Mesothelial cell of epicardium (in vitro differentiated cells): ENCODE measurements around the gene BLCAP. TPM values are rescaled to one million over a fixed set of nuclear protein-coding genes. Genes with fewer than 3 reads are reported as not detected.

Experiments used
- DNase-seq, 2 experiments: peaks; one replicate each; pipeline ENCODE4 v3.0.0; 2021; ENCODE audit warnings: low spot score in 2 of 2; ENCODE audit not compliant: unreplicated experiment in 2 of 2
- H3K27ac Mint-ChIP-seq: 2 replicates; pipeline ENCODE4 v1.8.0; 2021; ENCODE audit warnings: mixed read lengths
- H3K27me3 Mint-ChIP-seq: 2 replicates; pipeline ENCODE4 v1.8.0; 2021; ENCODE audit warnings: low read depth, mixed read lengths
- H3K36me3 Mint-ChIP-seq: 2 replicates; pipeline ENCODE4 v1.8.0; 2021; ENCODE audit warnings: mixed read lengths
- H3K4me1 Mint-ChIP-seq: 2 replicates; pipeline ENCODE4 v1.8.0; 2021; ENCODE audit warnings: mixed read lengths
- H3K4me3 Mint-ChIP-seq: 2 replicates; pipeline ENCODE4 v1.8.0; 2021; ENCODE audit warnings: mild to moderate bottlenecking, moderate library complexity, mixed read lengths
- H3K9me3 Mint-ChIP-seq: 2 replicates; pipeline ENCODE4 v1.8.0; 2021; ENCODE audit warnings: mixed read lengths
- total RNA-seq: library from RNA; stranded (reverse); gene quantifications from 3 replicates; pipeline ENCODE4 v1.2.1, GENCODE V29; 2021
- TF ChIP-seq, protein P1 (sequence below): fragments of 200-600 bp; sonication (generic); IDR thresholded peaks from one replicate; pipeline ENCODE4 v1.5.0; 2021; ENCODE audit warnings: antibody characterized with exemption; ENCODE audit not compliant: unreplicated experiment

BLCAP gene
- total RNA-seq, 1 donor from 2014 or later, result 76.2 TPM

GRCh38 chr20:37539424-37539823, 11.7 kb upstream of the BLCAP start:
- H3K4me1 Mint-ChIP-seq, result peaks cover 16% of the 10 kb centered on the region
- TF ChIP-seq, protein P1, sequence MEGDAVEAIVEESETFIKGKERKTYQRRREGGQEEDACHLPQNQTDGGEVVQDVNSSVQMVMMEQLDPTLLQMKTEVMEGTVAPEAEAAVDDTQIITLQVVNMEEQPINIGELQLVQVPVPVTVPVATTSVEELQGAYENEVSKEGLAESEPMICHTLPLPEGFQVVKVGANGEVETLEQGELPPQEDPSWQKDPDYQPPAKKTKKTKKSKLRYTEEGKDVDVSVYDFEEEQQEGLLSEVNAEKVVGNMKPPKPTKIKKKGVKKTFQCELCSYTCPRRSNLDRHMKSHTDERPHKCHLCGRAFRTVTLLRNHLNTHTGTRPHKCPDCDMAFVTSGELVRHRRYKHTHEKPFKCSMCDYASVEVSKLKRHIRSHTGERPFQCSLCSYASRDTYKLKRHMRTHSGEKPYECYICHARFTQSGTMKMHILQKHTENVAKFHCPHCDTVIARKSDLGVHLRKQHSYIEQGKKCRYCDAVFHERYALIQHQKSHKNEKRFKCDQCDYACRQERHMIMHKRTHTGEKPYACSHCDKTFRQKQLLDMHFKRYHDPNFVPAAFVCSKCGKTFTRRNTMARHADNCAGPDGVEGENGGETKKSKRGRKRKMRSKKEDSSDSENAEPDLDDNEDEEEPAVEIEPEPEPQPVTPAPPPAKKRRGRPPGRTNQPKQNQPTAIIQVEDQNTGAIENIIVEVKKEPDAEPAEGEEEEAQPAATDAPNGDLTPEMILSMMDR, result no peak
- no peak for DNase-seq

GRCh38 chr20:37538003-37538402, 10.3 kb upstream of the BLCAP start:
- TF ChIP-seq, protein P1, result no peak
- peaks cover 15% of the 10 kb centered on the region for H3K4me1 Mint-ChIP-seq
- H3K27me3 Mint-ChIP-seq, result no peaks in the 10 kb centered on the region
- no peak overlapping the region for H3K27ac Mint-ChIP-seq
- H3K4me3 Mint-ChIP-seq, result no peak overlapping the region
- H3K36me3 Mint-ChIP-seq, result no peaks in the 10 kb centered on the region
- no peaks in the 10 kb centered on the region for H3K9me3 Mint-ChIP-seq
- no peak for DNase-seq

More at GRCh38 chr20:37539424-37539823, 11.7 kb upstream of the BLCAP start:
- Mint-ChIP-seq H3K27ac (no peak overlapping the region), H3K36me3 (no peaks in the 10 kb centered on the region), H3K27me3 (no peaks in the 10 kb centered on the region), H3K4me3 (no peak overlapping the region), H3K9me3 (no peaks in the 10 kb centered on the region)

- H3K27ac Mint-ChIP-seq, result no peak overlapping the region
- DNase-seq, result no peak
- H3K27me3 Mint-ChIP-seq, result no peaks in the 10 kb centered on the region
- H3K9me3 Mint-ChIP-seq, result no peaks in the 10 kb centered on the region
- no peak overlapping the region for H3K4me3 Mint-ChIP-seq
- TF ChIP-seq, protein P1, result no peak
- peaks cover 15% of the 10 kb centered on the region for H3K4me1 Mint-ChIP-seq
- H3K36me3 Mint-ChIP-seq, result no peaks in the 10 kb centered on the region
These were observed 9.8 kb upstream of the BLCAP start for GRCh38 chr20:37537505-37537904.

DNA sequence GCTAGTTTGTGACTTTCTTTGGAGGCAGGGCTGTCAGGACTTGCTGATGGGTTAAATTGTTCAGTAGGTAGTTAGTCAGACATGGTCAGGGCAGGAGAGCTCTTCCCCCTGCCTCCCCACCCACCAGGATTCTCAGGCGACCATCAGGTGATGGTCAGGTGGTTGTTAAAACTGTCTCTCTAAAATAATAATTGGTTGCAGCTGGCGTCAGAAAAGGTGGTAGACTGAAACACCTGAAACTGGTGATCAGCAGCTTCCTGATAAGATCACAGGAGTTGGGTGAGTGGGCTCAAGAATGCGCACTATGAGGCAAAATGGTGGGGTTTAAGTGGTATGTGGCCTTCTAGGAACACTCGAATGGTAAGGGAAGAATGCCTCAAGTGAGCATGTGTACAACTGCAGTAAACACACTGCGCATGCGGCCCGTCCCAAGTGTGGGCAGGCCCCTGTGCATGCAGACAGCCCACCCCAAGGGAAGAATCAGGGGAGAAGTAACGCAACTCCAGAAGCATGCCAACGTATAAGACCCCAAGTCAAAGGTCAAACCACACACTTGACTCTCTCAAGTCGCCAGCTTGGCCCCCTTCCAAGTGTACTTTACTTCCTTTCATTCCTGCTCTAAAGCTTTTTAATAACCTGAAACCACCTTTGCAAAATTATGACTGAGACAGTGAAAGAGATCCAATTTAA, 7.9 kb upstream of the BLCAP start:
- no peak overlapping the region for H3K4me3 Mint-ChIP-seq
- H3K27me3 Mint-ChIP-seq, result no peaks in the 10 kb centered on the region
- no peak overlapping the region for H3K27ac Mint-ChIP-seq
- peaks cover 10% of the 10 kb centered on the region for H3K4me1 Mint-ChIP-seq
- no peak for DNase-seq
- H3K36me3 Mint-ChIP-seq, result no peaks in the 10 kb centered on the region
- TF ChIP-seq, protein P1, result no peak
- no peaks in the 10 kb centered on the region for H3K9me3 Mint-ChIP-seq

DNA sequence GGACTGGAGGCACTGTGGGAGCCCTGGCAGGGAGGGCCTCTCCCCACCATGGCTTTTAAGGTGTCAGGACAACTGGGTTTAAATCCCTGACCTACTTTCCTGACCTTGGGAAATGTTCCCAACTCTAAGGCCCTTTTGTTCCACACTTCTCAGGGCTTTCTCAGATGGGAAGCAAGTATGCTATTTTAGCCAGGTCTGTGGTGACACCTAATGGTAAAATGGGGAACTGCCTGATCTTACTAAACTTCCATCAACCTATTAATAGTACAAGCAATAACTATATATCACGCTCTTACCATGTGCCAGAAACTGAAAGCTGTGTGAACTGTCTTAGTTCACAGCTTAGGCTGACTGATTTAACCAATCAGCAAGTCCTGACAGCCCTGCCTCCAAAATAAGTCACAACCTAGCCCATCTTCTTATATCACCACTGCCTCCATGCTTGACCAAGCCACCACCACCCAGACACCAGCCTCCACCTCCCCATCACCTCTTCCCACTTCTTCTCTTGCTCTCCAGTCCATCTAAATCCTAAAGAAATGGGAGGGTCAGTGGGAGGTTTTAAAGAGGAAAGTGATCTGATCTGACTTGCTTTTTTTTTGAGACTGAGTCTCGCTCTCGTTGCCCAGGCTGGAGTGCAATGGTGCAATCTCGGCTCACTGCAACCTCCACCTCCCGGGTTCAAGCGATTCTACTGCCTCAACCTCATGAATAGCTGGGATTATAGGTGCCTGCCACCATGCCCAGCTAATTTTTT, 6.9 kb upstream of the BLCAP start:
- TF ChIP-seq, protein P1, result peak; percentile 81
- Mint-ChIP-seq H3K27me3 (no peaks in the 10 kb centered on the region), H3K9me3 (no peaks in the 10 kb centered on the region), H3K27ac (peak overlapping the region; percentile 48), H3K36me3 (no peaks in the 10 kb centered on the region), H3K4me3 (no peak overlapping the region), H3K4me1 (peaks cover 4% of the 10 kb centered on the region)
- DNase-seq, result peak in 1 of 2 experiments; percentile 57
